ENCODE measurements around the gene DMXL1.
"Not testable (repeated sequence)": the region's sequence is repeated elsewhere in the genome, so short reads cannot be mapped to it uniquely, and the experiment has no call there.

The DMXL1 gene

DNA sequence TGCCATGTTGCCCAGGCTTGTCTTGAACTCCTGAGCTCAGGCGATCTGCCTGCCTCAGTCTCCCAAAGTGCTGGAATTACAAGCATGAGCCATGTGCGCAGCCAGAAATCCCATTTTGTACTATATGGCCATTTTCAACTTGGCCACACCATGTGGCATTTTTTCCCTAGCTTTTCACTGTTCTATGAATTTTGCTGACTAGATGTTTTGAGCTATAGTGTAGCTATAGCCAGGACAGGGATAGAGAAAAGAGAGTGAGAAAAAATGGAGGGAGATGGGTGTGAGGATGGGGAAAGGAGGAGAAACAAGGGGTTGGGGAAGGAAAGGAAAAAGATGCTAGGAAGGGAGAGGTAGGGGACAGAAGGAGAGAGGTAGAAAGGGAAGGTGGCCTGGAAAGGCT is 46.4 kb downstream of the DMXL1 start:
- H3K4me1 ChIP-seq (ENCODE audit: control insufficient read depth, low read depth, low read length) = no peaks in the 10 kb centered on the region
- no peak overlapping the region for H4K5ac ChIP-seq (ENCODE audit: low read length)
- H3K79me2 ChIP-seq (ENCODE audit: control insufficient read depth, insufficient read depth, low read length) = no peaks in the 10 kb centered on the region
- H2BK120ac ChIP-seq (ENCODE audit: low read depth, low read length) = no peak overlapping the region
- no peak overlapping the region for H2BK15ac ChIP-seq (replicated peaks; ENCODE audit: low read depth)
- WGBS (ENCODE audit: extremely low coverage, insufficient coverage, low lambda C conversion rate) = no CpG with 5 or more reads among the region's 2 CpGs
- no peak overlapping the region for H3K9ac ChIP-seq (ENCODE audit: low read length)
- H2AK5ac ChIP-seq (ENCODE audit: low read length) = no peak overlapping the region
- H3K27ac ChIP-seq (ENCODE audit: low read depth, low read length) = no peak overlapping the region
- H3K4me3 ChIP-seq (ENCODE audit: low read length) = no peak overlapping the region
- no peak for DNase-seq
- H3K36me3 ChIP-seq (ENCODE audit: control insufficient read depth, insufficient read depth, low read length) = no peaks in the 10 kb centered on the region
- no peak overlapping the region for H4K8ac ChIP-seq (ENCODE audit: low read depth, low read length)
- H3K79me1 ChIP-seq (ENCODE audit: low read length) = no peaks in the 10 kb centered on the region
- H3K56ac ChIP-seq (ENCODE audit: low read length) = no peak overlapping the region
- no peak overlapping the region for H3K4me2 ChIP-seq (ENCODE audit: low read length)
- no peaks in the 10 kb centered on the region for H3K27me3 ChIP-seq (ENCODE audit: insufficient read depth, low read length, poor library complexity)
- H3K4ac ChIP-seq (ENCODE audit: low read depth, low read length) = no peak overlapping the region
- H3K23ac ChIP-seq (ENCODE audit: low read length) = no peak overlapping the region
- H2BK5ac ChIP-seq (ENCODE audit: low read length) = no peak overlapping the region
- no peak overlapping the region for H3K18ac ChIP-seq (ENCODE audit: low read length)

DNA sequence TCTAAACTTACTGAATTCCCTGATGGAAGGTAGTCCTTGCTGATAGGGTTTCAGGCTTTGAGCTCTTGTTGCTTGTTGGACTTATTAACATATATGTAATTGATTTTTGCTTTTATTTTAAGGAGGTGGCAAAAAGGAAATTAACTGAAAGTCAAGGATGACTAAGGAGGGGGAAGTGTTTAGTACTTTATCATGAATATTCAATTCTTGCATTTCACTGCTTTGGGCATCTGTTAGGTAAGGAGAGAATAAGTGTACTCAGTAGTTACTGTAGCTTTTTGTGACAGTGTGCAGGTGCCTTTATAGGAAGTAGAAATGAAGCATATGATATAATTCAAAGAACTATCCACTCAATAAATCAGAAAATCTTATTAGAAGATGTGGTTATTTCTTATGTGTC is 47.1 kb downstream of the DMXL1 start:
- Histone ChIP-seq H3K79me2 (ENCODE audit: control insufficient read depth, insufficient read depth, low read length) (no peaks in the 10 kb centered on the region), H4K8ac (ENCODE audit: low read depth, low read length) (no peak overlapping the region), H3K4me2 (ENCODE audit: low read length) (no peak overlapping the region), H2BK5ac (ENCODE audit: low read length) (no peak overlapping the region), H3K23ac (ENCODE audit: low read length) (no peak overlapping the region), H3K79me1 (ENCODE audit: low read length) (no peaks in the 10 kb centered on the region), H2BK15ac (replicated peaks; ENCODE audit: low read depth) (no peak overlapping the region), H3K4me3 (ENCODE audit: low read length) (no peak overlapping the region), H2BK120ac (ENCODE audit: low read depth, low read length) (no peak overlapping the region), H3K27ac (ENCODE audit: low read depth, low read length) (no peak overlapping the region), H3K36me3 (ENCODE audit: control insufficient read depth, insufficient read depth, low read length) (no peaks in the 10 kb centered on the region), H3K18ac (ENCODE audit: low read length) (no peak overlapping the region), H3K27me3 (ENCODE audit: insufficient read depth, low read length, poor library complexity) (no peaks in the 10 kb centered on the region), H3K9ac (ENCODE audit: low read length) (no peak overlapping the region), H4K5ac (ENCODE audit: low read length) (no peak overlapping the region), H3K4me1 (ENCODE audit: control insufficient read depth, low read depth, low read length) (no peaks in the 10 kb centered on the region), H2AK5ac (ENCODE audit: low read length) (no peak overlapping the region), H3K56ac (ENCODE audit: low read length) (no peak overlapping the region), H3K4ac (ENCODE audit: low read depth, low read length) (no peak overlapping the region)
- DNase-seq = no peak

DNA sequence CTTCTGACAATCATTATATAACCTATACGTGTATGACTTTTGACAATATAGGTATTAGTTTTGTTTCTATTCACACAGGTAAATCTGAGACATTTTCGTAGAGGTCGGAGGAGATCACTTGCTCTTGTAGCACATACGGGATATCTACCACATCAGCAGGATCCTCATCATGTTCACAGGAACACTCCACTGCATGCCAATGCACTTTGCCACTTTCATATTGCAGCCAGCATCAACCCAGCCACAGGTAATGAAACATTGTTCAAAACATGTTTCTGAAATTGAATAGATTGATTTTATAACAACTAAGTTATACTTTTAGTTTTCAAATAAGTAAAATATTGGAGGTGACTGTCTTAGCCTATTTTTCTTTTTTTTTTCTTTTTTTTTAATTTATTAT is 50.0 kb downstream of the DMXL1 start:
- no peaks in the 10 kb centered on the region for H3K27me3 ChIP-seq (ENCODE audit: insufficient read depth, low read length, poor library complexity)
- H3K79me2 ChIP-seq (ENCODE audit: control insufficient read depth, insufficient read depth, low read length) = no peaks in the 10 kb centered on the region
- no peak overlapping the region for H3K4me2 ChIP-seq (ENCODE audit: low read length)
- no peak overlapping the region for H2AK5ac ChIP-seq (ENCODE audit: low read length)
- no peak overlapping the region for H3K56ac ChIP-seq (ENCODE audit: low read length)
- H3K4me1 ChIP-seq (ENCODE audit: control insufficient read depth, low read depth, low read length) = no peaks in the 10 kb centered on the region
- H2BK15ac ChIP-seq (replicated peaks; ENCODE audit: low read depth) = no peak overlapping the region
- H3K4ac ChIP-seq (ENCODE audit: low read depth, low read length) = no peak overlapping the region
- H3K27ac ChIP-seq (ENCODE audit: low read depth, low read length) = no peak overlapping the region
- no peaks in the 10 kb centered on the region for H3K79me1 ChIP-seq (ENCODE audit: low read length)
- H4K8ac ChIP-seq (ENCODE audit: low read depth, low read length) = no peak overlapping the region
- H3K36me3 ChIP-seq (ENCODE audit: control insufficient read depth, insufficient read depth, low read length) = no peaks in the 10 kb centered on the region
- DNase-seq = no peak
- no CpG with 5 or more reads among the region's 4 CpGs for WGBS (ENCODE audit: extremely low coverage, insufficient coverage, low lambda C conversion rate)
- no peak overlapping the region for H3K23ac ChIP-seq (ENCODE audit: low read length)
- H3K18ac ChIP-seq (ENCODE audit: low read length) = no peak overlapping the region
- H3K4me3 ChIP-seq (ENCODE audit: low read length) = no peak overlapping the region
- H3K9ac ChIP-seq (ENCODE audit: low read length) = no peak overlapping the region
- H2BK120ac ChIP-seq (ENCODE audit: low read depth, low read length) = no peak overlapping the region
- H2BK5ac ChIP-seq (ENCODE audit: low read length) = no peak overlapping the region
- H4K5ac ChIP-seq (ENCODE audit: low read length) = no peak overlapping the region

DNA sequence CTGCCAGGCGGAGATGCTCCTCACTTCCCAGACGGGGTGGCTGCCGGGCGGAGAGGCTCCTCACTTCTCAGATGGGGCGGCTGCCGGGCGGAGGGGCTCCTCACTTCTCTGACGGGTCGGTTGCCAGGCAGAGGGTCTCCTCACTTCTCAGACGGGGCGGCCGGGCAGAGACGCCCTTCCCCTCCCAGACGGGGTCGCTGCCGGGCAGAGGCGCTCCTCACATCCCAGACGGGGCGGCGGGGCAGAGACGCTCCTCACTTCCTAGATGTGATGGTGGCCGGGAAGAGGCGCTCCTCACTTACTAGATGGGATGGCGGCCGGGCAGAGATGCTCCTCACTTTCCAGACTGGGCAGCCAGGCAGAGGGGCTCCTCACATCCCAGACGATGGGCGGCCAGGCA is 51.6 kb downstream of the DMXL1 start:
- not testable (repeated sequence) for H2BK15ac ChIP-seq (replicated peaks; ENCODE audit: low read depth); H3K27ac ChIP-seq (ENCODE audit: low read depth, low read length); H4K8ac ChIP-seq (ENCODE audit: low read depth, low read length); H3K4me3 ChIP-seq (ENCODE audit: low read length); H3K18ac ChIP-seq (ENCODE audit: low read length); H3K79me2 ChIP-seq (ENCODE audit: control insufficient read depth, insufficient read depth, low read length); H3K27me3 ChIP-seq (ENCODE audit: insufficient read depth, low read length, poor library complexity); H3K4me1 ChIP-seq (ENCODE audit: control insufficient read depth, low read depth, low read length); H2BK5ac ChIP-seq (ENCODE audit: low read length); H3K23ac ChIP-seq (ENCODE audit: low read length); DNase-seq; H3K79me1 ChIP-seq (ENCODE audit: low read length); H3K9ac ChIP-seq (ENCODE audit: low read length); H3K36me3 ChIP-seq (ENCODE audit: control insufficient read depth, insufficient read depth, low read length); H2BK120ac ChIP-seq (ENCODE audit: low read depth, low read length); H3K56ac ChIP-seq (ENCODE audit: low read length); H3K4me2 ChIP-seq (ENCODE audit: low read length); H4K5ac ChIP-seq (ENCODE audit: low read length); H2AK5ac ChIP-seq (ENCODE audit: low read length); H3K4ac ChIP-seq (ENCODE audit: low read depth, low read length)
- WGBS (ENCODE audit: extremely low coverage, insufficient coverage, low lambda C conversion rate) = no CpG with 5 or more reads among the region's 27 CpGs

DNA sequence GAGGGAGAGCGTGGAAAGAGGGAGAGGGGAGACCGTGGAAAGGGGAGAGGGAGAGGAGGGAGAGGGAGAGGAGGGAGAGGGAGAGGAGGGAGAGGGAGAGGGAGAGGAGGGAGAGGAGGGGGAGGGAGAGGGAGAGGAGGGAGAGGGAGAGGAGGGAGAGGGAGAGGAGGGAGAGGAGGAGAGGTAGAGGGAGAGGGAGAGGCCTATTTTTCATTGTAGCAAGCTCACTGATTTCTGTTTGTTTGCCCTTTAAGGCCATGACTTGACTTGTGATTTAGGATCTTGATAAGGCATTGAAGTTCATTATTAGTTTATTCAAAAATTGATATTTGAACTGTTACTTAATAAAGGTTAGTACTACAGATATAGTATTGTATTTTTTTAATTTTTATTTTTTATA is 52.4 kb downstream of the DMXL1 start:
- H3K4ac ChIP-seq (ENCODE audit: low read depth, low read length) = no peak overlapping the region
- no peak overlapping the region for H3K27ac ChIP-seq (ENCODE audit: low read depth, low read length)
- H3K9ac ChIP-seq (ENCODE audit: low read length) = no peak overlapping the region
- H2AK5ac ChIP-seq (ENCODE audit: low read length) = no peak overlapping the region
- no peak overlapping the region for H3K4me2 ChIP-seq (ENCODE audit: low read length)
- H4K5ac ChIP-seq (ENCODE audit: low read length) = no peak overlapping the region
- no peak for DNase-seq
- H2BK15ac ChIP-seq (replicated peaks; ENCODE audit: low read depth) = no peak overlapping the region
- H3K23ac ChIP-seq (ENCODE audit: low read length) = no peak overlapping the region
- no peaks in the 10 kb centered on the region for H3K36me3 ChIP-seq (ENCODE audit: control insufficient read depth, insufficient read depth, low read length)
- H4K8ac ChIP-seq (ENCODE audit: low read depth, low read length) = no peak overlapping the region
- no peak overlapping the region for H2BK5ac ChIP-seq (ENCODE audit: low read length)
- H3K27me3 ChIP-seq (ENCODE audit: insufficient read depth, low read length, poor library complexity) = no peaks in the 10 kb centered on the region
- H3K79me2 ChIP-seq (ENCODE audit: control insufficient read depth, insufficient read depth, low read length) = no peaks in the 10 kb centered on the region
- H3K56ac ChIP-seq (ENCODE audit: low read length) = no peak overlapping the region
- no peaks in the 10 kb centered on the region for H3K4me1 ChIP-seq (ENCODE audit: control insufficient read depth, low read depth, low read length)
- no peak overlapping the region for H2BK120ac ChIP-seq (ENCODE audit: low read depth, low read length)
- H3K79me1 ChIP-seq (ENCODE audit: low read length) = no peaks in the 10 kb centered on the region
- no peak overlapping the region for H3K18ac ChIP-seq (ENCODE audit: low read length)
- no peak overlapping the region for H3K4me3 ChIP-seq (ENCODE audit: low read length)
- no CpG with 5 or more reads among the region's 2 CpGs for WGBS (ENCODE audit: extremely low coverage, insufficient coverage, low lambda C conversion rate)

DNA sequence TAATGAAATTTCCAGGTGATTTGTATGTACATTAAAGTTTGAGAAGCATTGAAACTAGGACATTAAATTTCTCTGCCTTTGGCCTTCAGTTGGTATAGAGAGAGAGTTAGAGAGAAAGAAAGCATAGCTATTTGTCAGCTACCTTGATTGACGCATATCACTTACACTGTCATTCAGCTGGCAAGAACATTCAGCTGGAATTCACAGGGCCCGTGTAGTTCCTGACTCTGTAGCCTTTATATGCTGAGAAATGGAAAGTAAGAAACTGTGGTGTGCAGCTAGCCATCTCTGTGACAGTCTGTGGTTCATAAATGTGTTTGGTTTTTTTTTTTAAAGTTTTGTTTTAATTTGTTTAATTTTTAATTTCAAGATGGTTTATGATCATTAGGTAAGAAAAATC is 58.9 kb downstream of the DMXL1 start:
- Histone ChIP-seq H3K79me1 (ENCODE audit: low read length) (no peaks in the 10 kb centered on the region), H2BK5ac (ENCODE audit: low read length) (no peak overlapping the region), H3K36me3 (ENCODE audit: control insufficient read depth, insufficient read depth, low read length) (peaks cover 2% of the 10 kb centered on the region), H2BK15ac (replicated peaks; ENCODE audit: low read depth) (no peak overlapping the region), H4K5ac (ENCODE audit: low read length) (no peak overlapping the region), H4K8ac (ENCODE audit: low read depth, low read length) (no peak overlapping the region), H3K4me3 (ENCODE audit: low read length) (no peak overlapping the region), H3K27ac (ENCODE audit: low read depth, low read length) (no peak overlapping the region), H3K79me2 (ENCODE audit: control insufficient read depth, insufficient read depth, low read length) (no peaks in the 10 kb centered on the region), H3K27me3 (ENCODE audit: insufficient read depth, low read length, poor library complexity) (no peaks in the 10 kb centered on the region), H3K56ac (ENCODE audit: low read length) (no peak overlapping the region), H2AK5ac (ENCODE audit: low read length) (no peak overlapping the region), H3K4ac (ENCODE audit: low read depth, low read length) (no peak overlapping the region), H2BK120ac (ENCODE audit: low read depth, low read length) (no peak overlapping the region), H3K23ac (ENCODE audit: low read length) (no peak overlapping the region), H3K18ac (ENCODE audit: low read length) (no peak overlapping the region), H3K4me2 (ENCODE audit: low read length) (no peak overlapping the region), H3K9ac (ENCODE audit: low read length) (no peak overlapping the region), H3K4me1 (ENCODE audit: control insufficient read depth, low read depth, low read length) (no peaks in the 10 kb centered on the region)
- no peak for DNase-seq
- no CpG with 5 or more reads among the region's 2 CpGs for WGBS (ENCODE audit: extremely low coverage, insufficient coverage, low lambda C conversion rate)

Data from mesendoderm (in vitro differentiated cells).